GM12878 (cell line): ENCODE measurements around the gene GJB4. TPM values are rescaled to one million over a fixed set of nuclear protein-coding genes. Genes with fewer than 3 reads are reported as not detected.

Experiments
- ATF3 ChIP-seq: IDR thresholded peaks from 2 replicates; pipeline ENCODE4 v1.6.1; 2011; ENCODE audit warnings: low read depth, mild to moderate bottlenecking, low read length, moderate library complexity, borderline replicate concordance; ENCODE audit errors: extremely low read depth
- CREB1 ChIP-seq: IDR thresholded peaks from 2 replicates; pipeline ENCODE4 v1.6.1; 2012; ENCODE audit warnings: low read depth, mild to moderate bottlenecking, inconsistent platforms
- DPF2 ChIP-seq: fragments of 450-650 bp; IDR thresholded peaks from 2 replicates; pipeline ENCODE4 v1.6.1; 2017; ENCODE audit warnings: mild to moderate bottlenecking
- EGR1 ChIP-seq, 2 experiments: IDR thresholded peaks; 1 replicate in 1 of 2; 2 replicates in 1 of 2; pipeline ENCODE4 v1.6.1; 2011 to 2012; ENCODE audit warnings: low read depth in 2 of 2, low read length in 2 of 2, borderline replicate concordance in 1 of 2, mild to moderate bottlenecking in 1 of 2, moderate library complexity in 1 of 2
- HSF1 ChIP-seq: fragments of 150-350 bp; IDR thresholded peaks from 2 replicates; pipeline ENCODE4 v1.6.1; 2014; ENCODE audit warnings: mild to moderate bottlenecking, low read depth, low read length
- LARP7 ChIP-seq: fragments of 450-650 bp; IDR thresholded peaks from 2 replicates; pipeline ENCODE4 v1.6.1; 2017; ENCODE audit warnings: mild to moderate bottlenecking
- MAX ChIP-seq: IDR thresholded peaks from 2 replicates; pipeline ENCODE4 v1.6.1; 2012; ENCODE audit warnings: low read depth, low read length, improper control_type of control experiment
- PAX5 ChIP-seq: IDR thresholded peaks from 2 replicates; pipeline ENCODE4 v1.6.1; 2011; ENCODE audit warnings: low read depth, low read length, borderline replicate concordance
- PKNOX1 ChIP-seq: fragments of 450-650 bp; IDR thresholded peaks from 2 replicates; pipeline ENCODE4 v1.6.1; 2016; ENCODE audit warnings: mild to moderate bottlenecking
- POLR2AphosphoS2 ChIP-seq: IDR thresholded peaks from 2 replicates; pipeline ENCODE4 v1.6.1; 2011; ENCODE audit warnings: low read depth, mild to moderate bottlenecking, low read length, improper control_type of control experiment, moderate library complexity
- RBBP5 ChIP-seq: fragments of 200-600 bp; sonication (generic); conservative IDR thresholded peaks from 2 replicates; pipeline ENCODE4 v1.6.1; 2016
- SMAD5 ChIP-seq: IDR thresholded peaks from 2 replicates; pipeline ENCODE4 v1.6.1; 2016; ENCODE audit warnings: antibody characterized with exemption, low read depth
- USF1 ChIP-seq: IDR thresholded peaks from 2 replicates; pipeline ENCODE4 v1.6.1; 2011; ENCODE audit warnings: borderline replicate concordance, low read depth, mild to moderate bottlenecking, moderate library complexity, mixed read lengths, low read length; ENCODE audit not compliant: insufficient read depth; ENCODE audit errors: extremely low read length
- WRNIP1 ChIP-seq: IDR thresholded peaks from 2 replicates; pipeline ENCODE4 v1.6.1; 2011; ENCODE audit warnings: low read depth, low read length, improper control_type of control experiment, borderline replicate concordance
- YBX1 ChIP-seq: fragments of 450-650 bp; IDR thresholded peaks from 2 replicates; pipeline ENCODE4 v1.6.1; 2016; ENCODE audit warnings: antibody characterized with exemption
- ZBTB40 ChIP-seq: fragments of 450-650 bp; IDR thresholded peaks from 2 replicates; pipeline ENCODE4 v1.6.1; 2016; ENCODE audit warnings: mild to moderate bottlenecking, moderate library complexity, borderline replicate concordance
- ZNF274 ChIP-seq: IDR thresholded peaks from one replicate; pipeline ENCODE4 v1.8.0; 2011; ENCODE audit not compliant: insufficient read length, insufficient read depth
- ZZZ3 ChIP-seq: IDR thresholded peaks from 2 replicates; pipeline ENCODE4 v1.6.1; 2011; ENCODE audit warnings: low read depth; ENCODE audit not compliant: control insufficient read depth, insufficient read length
- polyA plus RNA-seq, 11 experiments: library from polyadenylated mRNA; depleted of rRNA in 4 of 11; unstranded in 6 of 11; stranded (reverse) in 5 of 11; fragments of >200 nt; fragmentation: Nextera tagmentation in 4 of 11; fragmentation: Illumina TruSeq in 1 of 11; extraction: Ambion mirVana in 4 of 11; extraction: Trizol in 1 of 11; gene quantifications; 1 replicate in 1 of 11; 2 replicates in 10 of 11; pipeline versions ENCODE4 v1.2.1 to v1.2.3, GENCODE V29; 2011 to 2016; ENCODE audit warnings: inconsistent platforms in 2 of 11, missing spikeins in 2 of 11, low read depth in 1 of 11
- total RNA-seq, 4 experiments: library from RNA; depleted of rRNA in 3 of 4; stranded (reverse); fragments of >200 nt in 3 of 4; fragmentation: Illumina TruSeq in 1 of 4; extraction: Trizol in 1 of 4; gene quantifications; 2 replicates each; pipeline versions ENCODE4 v1.2.1 to v1.2.3, GENCODE V29; 2013 to 2021

Gene GJB4
- total and polyA plus RNA-seq, 10 of the 15 experiments (the other 5 are each of a cell fraction or from before 2014, with no cell fraction given) = not detected

- no peak for TF ChIP-seq ATF3
- TF ChIP-seq SMAD5 = no peak
- no peak for TF ChIP-seq ZZZ3
- TF ChIP-seq HSF1 = no peak
- TF ChIP-seq DPF2 = no peak
- no peak for TF ChIP-seq CREB1
- TF ChIP-seq PAX5 = no peak
- TF ChIP-seq PKNOX1 = peak; percentile 38; the same call in 1 of the 2 replicates
- no peak for TF ChIP-seq MAX
- no peak for TF ChIP-seq ZNF274
- TF ChIP-seq LARP7 = no peak
- no peak for TF ChIP-seq RBBP5
- TF ChIP-seq ZBTB40 = no peak
- no peak for TF ChIP-seq POLR2AphosphoS2
- no peak for TF ChIP-seq YBX1
- 0 out of 2 replicates have a peak, but pooled peaks have one; percentile 54 for TF ChIP-seq WRNIP1
- no peak for TF ChIP-seq USF1
- no peak for TF ChIP-seq EGR1 (IDR thresholded peaks at IDR 0.05; ENCODE audit: borderline replicate concordance in 1 of 2, low read depth in 2 of 2, low read length in 2 of 2)
Observed at GRCh38 chr1:34786521-34787325, 27.2 kb downstream of the GJB4 start (continued).
